SK-N-MC (cell line): ENCODE data around the gene SPTSSA.
"Not testable (repeated sequence)": the region's sequence is repeated elsewhere in the genome, so short reads cannot be mapped to it uniquely, and the experiment has no call there.

Experiments
- EZH2 ChIP-seq: fragments of 200-600 bp; sonication (generic); IDR thresholded peaks from one replicate; pipeline ENCODE4 v1.6.1; 2017; ENCODE audit warnings: antibody characterized with exemption
- FOXP2 ChIP-seq: optimal IDR thresholded peaks from 2 replicates; pipeline ENCODE3; 2011; ENCODE audit warnings: mild to moderate bottlenecking, moderate library complexity; ENCODE audit not compliant: insufficient read depth; ENCODE audit errors: extremely low read length, control extremely low read depth
- POLR2AphosphoS5 ChIP-seq: IDR thresholded peaks from 2 replicates; pipeline ENCODE4 v1.6.1; 2012; ENCODE audit warnings: mild to moderate bottlenecking, low read depth, low read length, borderline replicate concordance

GRCh38 chr14:34428102-34428466 is 34.0 kb downstream of the SPTSSA start:
- TF ChIP-seq EZH2, POLR2AphosphoS5, FOXP2: not testable (repeated sequence)
